LNCAP (cell line): ENCODE data around the gene RBL2.
A peak's percentile ranks its signal among the peaks of the same experiment; 100 is the strongest.

Source experiments
- TF ChIP-seq, protein P1 (sequence below): fragments of 450-650 bp; IDR thresholded peaks from 2 replicates; pipeline ENCODE4 v1.5.1; 2017; ENCODE audit warnings: mild to moderate bottlenecking

RBL2 gene

DNA sequence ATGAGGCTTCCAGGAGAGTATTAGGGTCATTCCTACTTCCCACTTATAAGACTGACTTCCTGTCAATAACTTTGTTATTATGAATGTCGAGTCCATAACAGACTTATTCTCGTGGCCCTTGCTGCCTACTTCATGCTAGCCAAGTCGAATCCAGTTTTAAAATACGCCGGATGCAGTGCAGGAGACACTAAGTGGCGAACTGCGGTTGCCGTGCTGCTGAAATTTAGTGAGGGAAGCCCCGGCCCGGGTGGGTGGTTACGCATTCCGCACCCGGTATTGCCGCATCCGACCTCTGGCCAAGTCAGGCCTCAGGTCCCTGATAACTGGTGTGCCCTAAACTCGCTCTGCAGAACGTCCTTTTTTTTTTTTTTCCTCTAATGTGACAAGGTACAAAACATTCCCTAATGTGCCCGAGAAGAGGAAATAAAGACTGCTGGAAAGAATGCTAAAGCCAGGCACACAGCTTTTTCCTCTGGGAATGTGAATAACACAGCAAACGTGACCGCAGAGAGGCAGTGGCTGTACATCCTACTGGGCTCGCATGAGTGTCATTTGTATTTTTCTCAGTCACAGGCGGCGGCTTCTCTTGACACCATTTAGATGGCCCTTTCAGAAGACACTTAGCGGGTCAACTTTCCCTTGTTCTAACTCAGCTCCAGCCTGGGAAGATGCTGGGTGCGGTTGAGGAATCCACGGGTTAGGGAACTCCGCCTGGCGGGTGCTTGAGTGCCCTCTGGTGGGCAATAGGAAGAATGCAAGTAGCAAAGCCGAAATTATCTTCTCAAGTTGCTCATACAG lies 75.8 kb downstream of the RBL2 start:
- TF ChIP-seq, protein P1, sequence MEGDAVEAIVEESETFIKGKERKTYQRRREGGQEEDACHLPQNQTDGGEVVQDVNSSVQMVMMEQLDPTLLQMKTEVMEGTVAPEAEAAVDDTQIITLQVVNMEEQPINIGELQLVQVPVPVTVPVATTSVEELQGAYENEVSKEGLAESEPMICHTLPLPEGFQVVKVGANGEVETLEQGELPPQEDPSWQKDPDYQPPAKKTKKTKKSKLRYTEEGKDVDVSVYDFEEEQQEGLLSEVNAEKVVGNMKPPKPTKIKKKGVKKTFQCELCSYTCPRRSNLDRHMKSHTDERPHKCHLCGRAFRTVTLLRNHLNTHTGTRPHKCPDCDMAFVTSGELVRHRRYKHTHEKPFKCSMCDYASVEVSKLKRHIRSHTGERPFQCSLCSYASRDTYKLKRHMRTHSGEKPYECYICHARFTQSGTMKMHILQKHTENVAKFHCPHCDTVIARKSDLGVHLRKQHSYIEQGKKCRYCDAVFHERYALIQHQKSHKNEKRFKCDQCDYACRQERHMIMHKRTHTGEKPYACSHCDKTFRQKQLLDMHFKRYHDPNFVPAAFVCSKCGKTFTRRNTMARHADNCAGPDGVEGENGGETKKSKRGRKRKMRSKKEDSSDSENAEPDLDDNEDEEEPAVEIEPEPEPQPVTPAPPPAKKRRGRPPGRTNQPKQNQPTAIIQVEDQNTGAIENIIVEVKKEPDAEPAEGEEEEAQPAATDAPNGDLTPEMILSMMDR = peak; percentile 95

DNA sequence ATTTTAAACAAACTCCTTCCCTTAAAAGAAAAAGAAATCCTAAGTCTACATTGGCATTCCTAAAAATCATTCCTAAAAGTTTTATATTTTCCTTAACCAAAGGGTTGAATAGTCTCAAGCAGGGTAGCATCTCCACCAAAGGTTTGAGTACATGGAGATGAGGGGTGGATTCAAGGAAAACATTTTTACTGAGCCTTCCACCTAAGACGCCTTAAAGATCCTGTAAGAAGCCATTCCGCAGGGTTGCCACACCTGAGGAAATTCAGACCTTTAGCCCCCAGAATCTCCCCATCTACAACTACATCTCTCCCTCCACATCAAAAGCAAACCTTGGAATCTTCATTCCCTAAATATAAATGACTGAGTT lies 76.4 kb downstream of the RBL2 start:
- TF ChIP-seq, protein P1 = peak; percentile 2; the same call in 1 of the 2 replicates

DNA sequence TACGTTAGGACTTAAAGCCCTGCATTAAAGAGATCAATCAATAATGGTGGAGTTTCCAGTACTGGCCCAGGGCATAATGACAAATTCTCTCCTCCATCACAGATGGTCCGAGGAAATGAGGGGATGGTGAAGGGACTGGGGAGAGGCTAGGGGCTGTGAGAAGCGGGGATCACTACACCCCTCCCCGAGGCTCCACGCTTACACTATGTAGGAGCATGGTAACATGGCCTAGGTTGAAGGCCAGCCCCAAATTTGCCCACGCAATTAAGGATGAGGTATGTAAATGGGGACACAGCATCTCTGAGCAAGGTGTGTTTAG lies 76.8 kb downstream of the RBL2 start:
- TF ChIP-seq, protein P1 = no peak

DNA sequence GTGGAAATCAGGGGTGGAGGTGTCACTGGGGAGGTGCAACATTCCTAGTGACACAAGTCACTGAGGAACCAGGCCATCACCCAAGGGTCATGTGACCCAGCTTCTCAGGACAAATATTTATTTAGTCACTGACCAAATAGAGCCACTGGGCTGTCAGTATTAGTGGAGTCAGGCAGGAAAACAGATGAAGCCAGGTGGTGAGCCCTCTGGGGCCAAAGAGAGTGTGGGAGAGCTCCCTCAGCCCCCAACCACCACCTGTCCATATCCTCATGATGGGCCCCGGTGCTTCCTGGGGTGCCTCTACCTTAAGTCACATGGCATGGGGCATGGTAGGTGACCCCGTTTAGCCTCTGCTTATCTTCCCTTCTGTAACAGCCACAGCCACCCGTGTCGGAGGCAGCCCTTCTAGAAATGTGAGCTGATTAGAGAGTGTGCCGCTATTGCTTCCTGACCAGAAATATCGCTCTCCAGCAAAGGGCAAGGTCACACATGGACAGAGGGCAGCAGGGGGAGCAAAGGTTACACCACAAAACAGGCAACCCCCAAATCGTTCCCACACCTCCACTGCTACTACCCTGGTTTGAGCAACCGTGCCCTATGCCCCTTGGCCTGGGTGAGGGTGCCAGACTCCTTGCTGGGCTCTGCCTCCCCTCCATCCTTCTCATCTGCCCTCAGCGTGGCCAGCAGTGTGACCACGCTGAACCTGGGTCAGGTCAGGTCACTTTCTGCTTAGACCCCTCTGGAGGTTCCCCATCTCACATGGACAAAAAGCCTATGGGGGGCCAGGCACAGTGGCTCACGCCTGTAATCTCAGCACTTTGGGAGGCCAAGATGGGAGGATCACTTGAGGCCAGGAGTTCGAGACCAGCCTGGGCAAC lies 77.4 kb downstream of the RBL2 start:
- TF ChIP-seq, protein P1 = no peak

DNA sequence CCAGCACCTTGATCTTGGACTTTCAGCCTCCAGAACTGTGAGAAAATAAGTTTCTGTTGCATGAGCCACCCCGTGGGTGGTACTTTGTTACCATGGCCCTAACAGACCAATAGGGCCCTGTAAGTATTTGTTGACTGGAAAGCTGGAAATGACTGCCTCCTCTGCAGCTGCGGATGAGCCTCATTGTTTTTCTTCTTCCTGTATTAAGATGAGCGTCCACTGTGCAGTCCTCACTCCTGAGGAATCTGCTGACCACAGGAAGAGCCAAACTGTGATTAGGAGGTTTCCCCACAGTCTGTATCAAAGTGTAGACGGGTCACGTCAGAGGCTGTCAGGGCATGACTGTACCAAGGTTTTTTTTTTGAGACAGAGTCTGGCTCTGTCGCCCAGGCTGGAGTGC lies 81.0 kb downstream of the RBL2 start:
- TF ChIP-seq, protein P1 = no peak

DNA sequence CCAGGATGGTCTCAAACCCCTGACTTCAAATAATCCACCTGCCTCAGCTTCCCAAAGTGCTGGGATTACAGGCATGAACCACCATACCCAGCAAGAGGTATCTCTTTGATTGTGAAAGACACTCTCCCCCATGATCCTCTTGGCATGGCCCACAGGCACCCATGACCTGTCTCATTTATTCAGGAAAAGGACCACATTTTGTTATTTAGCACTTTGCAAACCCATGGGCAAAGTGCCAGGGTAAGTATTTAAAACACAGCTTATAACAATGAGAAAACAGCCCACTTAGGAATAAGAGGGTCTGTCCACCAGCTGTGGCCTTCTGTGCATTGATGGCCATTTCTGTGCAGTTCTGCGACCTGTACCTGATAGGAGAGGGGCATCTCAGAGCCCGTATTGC lies 81.5 kb downstream of the RBL2 start:
- TF ChIP-seq, protein P1 = no peak

DNA sequence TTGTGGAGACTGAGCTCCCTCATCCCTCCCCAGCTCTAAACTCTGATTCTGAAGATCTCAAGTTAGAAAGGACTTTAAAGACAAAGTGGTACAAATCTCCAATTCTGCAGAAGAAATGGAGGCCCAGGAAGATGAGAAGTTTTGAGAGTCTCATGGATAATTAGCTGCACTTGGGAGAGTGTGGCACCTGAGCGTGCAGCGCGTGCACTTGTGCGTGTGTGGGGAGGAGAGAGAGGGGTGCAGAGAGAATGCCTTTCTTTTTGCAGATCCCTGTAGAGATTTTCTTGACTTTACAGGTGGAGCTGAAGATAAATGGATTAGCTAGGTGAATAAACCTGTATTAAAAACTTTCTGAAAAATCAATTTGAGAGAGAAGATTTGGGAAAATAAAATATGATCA lies 83.6 kb downstream of the RBL2 start:
- TF ChIP-seq, protein P1 = no peak
